WTC11 (cell line): ENCODE results near the gene RREB1. TPM values are rescaled to one million over a fixed set of nuclear protein-coding genes. Genes with fewer than 3 reads are reported as not detected.

ENCODE experiments used
- ATAC-seq: fragments of 200-7000 bp; cut with Tn5 transposase; 2 replicates; pipeline ENCODE4 v1.10.0; 2021; ENCODE audit warnings: mild to moderate bottlenecking, moderate library complexity
- CTCF ChIA-PET: fragments of 300-600 bp; sonication (Branson Sonifier 250); formaldehyde crosslinking; loops from one replicate; lab custom pipeline; 2021; ENCODE audit warnings: antibody characterized with exemption; lab: Charles Lee
- POLR2A ChIA-PET: fragments of 350-600 bp; sonication (Branson Sonifier 250); formaldehyde crosslinking; loops from one replicate; lab custom pipeline; 2021; ENCODE audit warnings: antibody characterized with exemption; lab: Charles Lee
- DNase-seq: peaks from one replicate; pipeline ENCODE4 v3.0.0; 2021; ENCODE audit warnings: low spot score
- H3K27ac Mint-ChIP-seq: 2 replicates; pipeline ENCODE4 v1.8.0; 2021; ENCODE audit warnings: mixed read lengths
- H3K27me3 Mint-ChIP-seq: 2 replicates; pipeline ENCODE4 v1.8.0; 2021; ENCODE audit warnings: low read depth, mild to moderate bottlenecking, moderate library complexity, mixed read lengths
- H3K36me3 Mint-ChIP-seq: 2 replicates; pipeline ENCODE4 v1.8.0; 2021; ENCODE audit warnings: mixed read lengths
- H3K4me1 Mint-ChIP-seq: 2 replicates; pipeline ENCODE4 v1.8.0; 2022; ENCODE audit warnings: mixed read lengths
- H3K4me3 Mint-ChIP-seq: 2 replicates; pipeline ENCODE4 v1.8.0; 2021; ENCODE audit warnings: mild to moderate bottlenecking, moderate library complexity, mixed read lengths
- H3K9me3 Mint-ChIP-seq: 2 replicates; pipeline ENCODE4 v1.8.0; 2021; ENCODE audit warnings: mixed read lengths
- ATF1 ChIP-seq: sonication (generic); formaldehyde crosslinking; IDR thresholded peaks from 2 replicates; pipeline ENCODE4 v1.8.1; 2023; ENCODE audit warnings: mild to moderate bottlenecking, moderate library complexity, missing genetic modification reagents
- ATF6 ChIP-seq: sonication (generic); formaldehyde crosslinking; IDR thresholded peaks from 2 replicates; pipeline ENCODE4 v1.8.1; 2023; ENCODE audit warnings: mild to moderate bottlenecking, missing genetic modification reagents
- CTCF ChIP-seq: fragments of 200-600 bp; IDR thresholded peaks from 2 replicates; pipeline ENCODE4 v1.8.0; 2022; ENCODE audit warnings: antibody characterized with exemption
- ERG ChIP-seq: fragments of 250-450 bp; sonication (Bioruptor Pico); IDR thresholded peaks from 2 replicates; pipeline ENCODE4 v1.8.0; 2021; ENCODE audit warnings: mild to moderate bottlenecking
- FOXP1 ChIP-seq: sonication (generic); formaldehyde crosslinking; IDR thresholded peaks from 2 replicates; pipeline ENCODE4 v1.8.0; 2022; ENCODE audit warnings: missing genetic modification reagents, mild to moderate bottlenecking, moderate library complexity, borderline replicate concordance
- IRF2 ChIP-seq: sonication (generic); formaldehyde crosslinking; IDR thresholded peaks from 2 replicates; pipeline ENCODE4 v1.8.0; 2022; ENCODE audit warnings: low read depth, missing genetic modification reagents, borderline replicate concordance
- NFE2L1 ChIP-seq: sonication (generic); formaldehyde crosslinking; IDR thresholded peaks from 2 replicates; pipeline ENCODE4 v1.8.1; 2023; ENCODE audit warnings: missing genetic modification reagents
- NFYB ChIP-seq: sonication (generic); formaldehyde crosslinking; conservative IDR thresholded peaks from 2 replicates; pipeline ENCODE4 v1.8.0; 2022; ENCODE audit warnings: low read depth, missing genetic modification reagents
- NR3C1 ChIP-seq: sonication (generic); formaldehyde crosslinking; conservative IDR thresholded peaks from 2 replicates; pipeline ENCODE4 v1.8.1; 2023; ENCODE audit warnings: low read depth, mild to moderate bottlenecking, missing genetic modification reagents
- OVOL2 ChIP-seq: fragments of 250-450 bp; sonication (Bioruptor Pico); IDR thresholded peaks from 2 replicates; pipeline ENCODE4 v1.9.0; 2021; ENCODE audit warnings: mild to moderate bottlenecking, borderline replicate concordance
- STAT6 ChIP-seq: sonication (generic); formaldehyde crosslinking; conservative IDR thresholded peaks from 2 replicates; pipeline ENCODE4 v1.8.1; 2023; ENCODE audit warnings: mild to moderate bottlenecking, low read depth, missing genetic modification reagents, moderate library complexity
- ZNF219 ChIP-seq: sonication (generic); formaldehyde crosslinking; IDR thresholded peaks from 2 replicates; pipeline ENCODE4 v1.8.0; 2023; ENCODE audit warnings: missing genetic modification reagents, mild to moderate bottlenecking, borderline replicate concordance
- ZNF281 ChIP-seq: sonication (generic); formaldehyde crosslinking; IDR thresholded peaks from 2 replicates; pipeline ENCODE4 v1.8.0; 2023; ENCODE audit warnings: mild to moderate bottlenecking, missing genetic modification reagents
- ZNF317 ChIP-seq: sonication (generic); formaldehyde crosslinking; IDR thresholded peaks from 2 replicates; pipeline ENCODE4 v1.8.1; 2023; ENCODE audit warnings: low read depth, mild to moderate bottlenecking, moderate library complexity, missing genetic modification reagents, borderline replicate concordance
- ZNF396 ChIP-seq: fragments of 250-450 bp; sonication (Bioruptor Pico); IDR thresholded peaks from 2 replicates; pipeline ENCODE4 v1.8.0; 2021; ENCODE audit warnings: mild to moderate bottlenecking, moderate library complexity, borderline replicate concordance
- ZNF423 ChIP-seq: fragments of 250-450 bp; sonication (Bioruptor Pico); IDR thresholded peaks from 2 replicates; pipeline ENCODE4 v2.1.2; 2022; ENCODE audit warnings: mild to moderate bottlenecking, moderate library complexity
- total RNA-seq: library from RNA; stranded (reverse); gene quantifications from 3 replicates; pipeline ENCODE4 v1.2.3, GENCODE V29; 2021

RREB1 gene
- total RNA-seq, 1 experiment from 2014 or later = 38.5 TPM

GRCh38 chr6:7176208-7176607, 68.4 kb downstream of the RREB1 start:
- no peak for TF ChIP-seq NR3C1 (CRISPR knock-in tag)
- TF ChIP-seq ATF6 = no peak
- TF ChIP-seq ZNF281 (CRISPR knock-in tag) = no peak
- no peak for TF ChIP-seq NFYB (CRISPR knock-in tag)
- TF ChIP-seq ZNF219 (CRISPR knock-in tag) = no peak
- no peak for TF ChIP-seq FOXP1 (CRISPR knock-in tag)
- TF ChIP-seq CTCF = no peak
- no peak for TF ChIP-seq ATF1 (CRISPR knock-in tag)
- TF ChIP-seq STAT6 (CRISPR knock-in tag) = no peak
- no peak for TF ChIP-seq ZNF396
- TF ChIP-seq ERG = no peak
- no peak for TF ChIP-seq IRF2 (CRISPR knock-in tag)
- TF ChIP-seq ZNF317 (CRISPR knock-in tag) = no peak
- TF ChIP-seq, all 79 proteins: peak for 0
- Mint-ChIP-seq H3K36me3 (peaks cover 25% of the 10 kb centered on the region), H3K4me1 (peaks cover 45% of the 10 kb centered on the region), H3K9me3 (no peaks in the 10 kb centered on the region), H3K27ac (peak overlapping the region; percentile 75), H3K4me3 (no peak overlapping the region), H3K27me3 (no peaks in the 10 kb centered on the region)
- ChIA-PET CTCF (interaction anchor here (0.6 to 1.3 kb wide), 6 partner anchors 14 to 480 kb away, joined by 3 read pairs; no protein-coding TSS in a partner anchor), POLR2A (interaction anchor here (0.8 to 1.1 kb wide), 3 partner anchors 10 to 38 kb away, joined by 3 read pairs; no protein-coding TSS in a partner anchor)
- ATAC-seq (peak; percentile 78), DNase-seq (peak; percentile 62)

- CTCF ChIA-PET = no interaction called here
- 0 out of 2 replicates have a peak overlapping the region, but pooled peaks have one; percentile 26 for H3K27ac Mint-ChIP-seq
- ATAC-seq (no peak), DNase-seq (no peak)
- no peaks in the 10 kb centered on the region for H3K9me3 Mint-ChIP-seq
- peaks cover 42% of the 10 kb centered on the region for H3K36me3 Mint-ChIP-seq
- H3K27me3 Mint-ChIP-seq = no peaks in the 10 kb centered on the region
- TF ChIP-seq OVOL2 (CRISPR knock-in tag) (no peak), ZNF423 (CRISPR knock-in tag) (no peak), NFE2L1 (CRISPR knock-in tag) (no peak)
- peaks cover 33% of the 10 kb centered on the region for H3K4me1 Mint-ChIP-seq
- no peak overlapping the region for H3K4me3 Mint-ChIP-seq
- POLR2A ChIA-PET = no interaction called here
These were observed 70.5 kb downstream of the RREB1 start for GRCh38 chr6:7178280-7178679.
